Duodenal mucosa (tissue), 2 donors: ENCODE measurements around the gene ALOX5AP.

Experiments used
- H3K27ac ChIP-seq: one replicate; pipeline ENCODE4 v1.7.0; 2013; ENCODE audit warnings: low read depth, low read length
- H3K27me3 ChIP-seq, 2 donors: one replicate each; pipeline ENCODE4 v1.7.0; 2013; ENCODE audit warnings: low read length in 2 of 2, control low read depth in 1 of 2; ENCODE audit not compliant: insufficient read depth in 2 of 2, control insufficient read depth in 1 of 2
- H3K36me3 ChIP-seq, 2 donors: one replicate each; pipeline ENCODE4 v1.7.0; 2013; ENCODE audit warnings: low read length in 2 of 2, control low read depth in 1 of 2; ENCODE audit not compliant: insufficient read depth in 2 of 2, control insufficient read depth in 1 of 2
- H3K4me1 ChIP-seq, 2 donors: one replicate each; pipeline ENCODE4 v1.7.0; 2013; ENCODE audit warnings: low read length in 2 of 2, control low read depth in 1 of 2; ENCODE audit not compliant: insufficient read depth in 2 of 2, control insufficient read depth in 1 of 2
- H3K4me3 ChIP-seq, 2 donors: one replicate each; pipeline ENCODE4 v1.7.0; 2013; ENCODE audit warnings: low read length in 2 of 2, low read depth in 1 of 2
- H3K9ac ChIP-seq, 2 donors: one replicate each; pipeline ENCODE4 v1.7.0; 2013; ENCODE audit warnings: low read length in 2 of 2, low read depth in 1 of 2
- H3K9me3 ChIP-seq, 2 donors: one replicate each; pipeline ENCODE4 v1.7.0; 2013; ENCODE audit warnings: low read length in 2 of 2, control low read depth in 1 of 2; ENCODE audit not compliant: control insufficient read depth in 1 of 2

The ALOX5AP gene

DNA sequence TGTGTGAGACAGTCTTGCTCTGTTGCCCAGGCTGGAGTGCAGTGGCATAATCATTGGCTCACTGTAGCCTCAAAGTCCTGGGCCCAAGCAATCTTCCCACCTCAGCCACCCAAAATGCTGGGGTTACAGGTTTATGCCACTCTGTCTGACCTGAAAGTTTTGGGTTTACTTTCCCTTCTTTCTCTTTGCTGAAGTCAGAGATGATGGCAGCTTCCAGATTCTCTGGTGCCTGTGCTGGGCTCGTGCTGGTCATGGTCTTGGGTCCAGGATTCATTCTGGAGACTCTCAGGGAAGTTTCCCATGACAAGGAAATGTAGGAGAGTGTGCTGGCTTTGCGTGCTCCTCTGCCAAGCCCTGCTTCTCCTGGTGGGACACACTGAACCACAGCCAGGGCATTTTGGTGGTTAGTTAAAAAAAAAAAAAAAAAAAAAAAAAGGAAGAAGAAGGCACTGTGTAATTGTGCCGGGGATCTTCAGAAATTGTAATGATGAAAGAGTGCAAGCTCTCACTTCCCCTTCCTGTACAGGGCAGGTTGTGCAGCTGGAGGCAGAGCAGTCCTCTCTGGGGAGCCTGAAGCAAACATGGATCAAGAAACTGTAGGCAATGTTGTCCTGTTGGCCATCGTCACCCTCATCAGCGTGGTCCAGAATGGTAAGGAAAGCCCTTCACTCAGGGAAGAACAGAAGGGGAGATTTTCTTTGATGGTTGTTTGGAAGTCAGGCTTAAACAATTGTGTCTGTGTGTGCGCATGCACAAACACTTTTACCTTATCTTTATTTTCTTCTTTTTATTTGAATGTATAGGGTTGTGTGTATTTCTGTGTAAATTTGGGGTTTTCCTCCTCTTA, at the start of gene ALOX5AP:
Gene ALOX5AP (plus strand): TSS at position 519 of the 847 bp plus-strand sequence. CDS start 63 bp downstream, at position 582.
- no peaks in the 10 kb centered on the region for H3K9me3 ChIP-seq
- H3K27me3 ChIP-seq = no peaks in the 10 kb centered on the region
- H3K9ac ChIP-seq = peak within 1 kb of the TSS; percentile 4 to 41
- no peak within 1 kb of the TSS for H3K27ac ChIP-seq
- H3K4me1 ChIP-seq = peaks cover 12 to 13% of the 10 kb centered on the region in 2 donors
- H3K36me3 ChIP-seq = no peaks in the 10 kb centered on the region
- peak within 1 kb of the TSS; percentile 31 to 52 for H3K4me3 ChIP-seq

DNA sequence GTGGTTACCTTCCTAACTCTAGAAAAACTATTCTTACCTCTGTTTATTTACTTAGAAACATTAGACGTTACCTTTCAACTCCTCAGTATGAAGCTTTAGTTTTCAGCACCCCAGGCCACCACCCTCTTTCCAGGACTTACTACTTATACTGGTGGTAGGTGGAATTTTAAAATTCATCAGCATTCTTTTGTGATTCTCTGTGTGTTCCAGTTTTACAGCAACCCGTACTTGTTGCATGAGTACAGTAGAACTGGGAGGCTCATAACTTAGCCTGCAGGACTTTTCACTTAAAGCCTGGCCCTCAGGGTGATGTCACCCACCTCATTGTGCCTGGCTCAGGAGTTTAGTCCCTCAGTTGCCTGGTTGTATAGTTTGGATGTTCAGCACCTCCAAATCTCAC, 49.4 kb upstream of the ALOX5AP start:
- Histone ChIP-seq H3K27me3 (no peaks in the 10 kb centered on the region), H3K27ac (no peak overlapping the region), H3K4me1 (peaks cover 4 to 7% of the 10 kb centered on the region in 2 donors), H3K9me3 (no peaks in the 10 kb centered on the region), H3K4me3 (no peak overlapping the region), H3K9ac (no peak overlapping the region), H3K36me3 (no peaks in the 10 kb centered on the region)

DNA sequence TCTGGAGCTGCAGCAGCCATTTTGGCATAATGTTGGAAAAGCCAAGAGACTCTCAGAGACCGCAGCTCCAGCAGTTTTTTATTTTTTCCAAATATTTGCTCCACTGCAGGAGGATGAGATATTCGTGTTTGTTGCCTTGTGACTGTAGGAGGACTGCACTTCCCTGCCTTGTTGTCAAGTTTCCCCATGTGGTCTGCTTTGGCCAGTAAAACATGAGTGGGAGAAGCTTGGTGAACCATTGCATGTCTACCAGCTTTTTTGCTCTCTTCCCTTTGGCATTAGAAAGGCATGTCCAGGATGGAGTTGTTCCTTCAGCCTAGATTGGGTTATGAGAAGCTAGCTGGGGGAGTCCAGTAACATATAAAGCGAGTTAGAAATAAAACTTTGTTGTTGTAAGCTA, 47.7 kb upstream of the ALOX5AP start:
- H3K4me1 ChIP-seq = peaks cover 4 to 7% of the 10 kb centered on the region in 2 donors
- no peaks in the 10 kb centered on the region for H3K27me3 ChIP-seq
- H3K36me3 ChIP-seq = no peaks in the 10 kb centered on the region
- H3K4me3 ChIP-seq = no peak overlapping the region
- no peaks in the 10 kb centered on the region for H3K9me3 ChIP-seq
- no peak overlapping the region for H3K9ac ChIP-seq
- no peak overlapping the region for H3K27ac ChIP-seq

DNA sequence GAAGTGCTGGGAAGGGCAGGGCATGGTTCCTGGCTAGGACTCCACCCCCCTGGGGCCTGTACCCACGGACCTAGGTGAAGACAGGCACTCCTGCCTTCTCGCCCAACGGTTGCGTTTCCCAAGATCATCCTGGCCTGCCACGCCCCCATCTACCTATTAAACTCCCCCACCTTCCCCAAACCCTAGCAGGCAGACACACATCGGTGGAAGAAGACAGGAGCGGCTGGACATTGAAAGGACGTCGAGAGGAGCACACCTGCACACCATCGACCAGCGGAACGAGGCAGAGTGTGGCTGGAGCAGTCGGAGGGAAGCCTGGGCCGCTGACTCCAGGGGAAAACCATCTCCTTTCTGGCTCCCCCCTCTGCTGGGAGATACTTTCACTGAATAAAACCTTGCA, 45.6 kb upstream of the ALOX5AP start:
- H3K27me3 ChIP-seq = no peaks in the 10 kb centered on the region
- H3K9me3 ChIP-seq = no peaks in the 10 kb centered on the region
- H3K4me1 ChIP-seq = peaks cover 4 to 7% of the 10 kb centered on the region in 2 donors
- H3K4me3 ChIP-seq = peak overlapping the region in 1 of 2 donors; percentile 63
- peak overlapping the region in 1 of 2 donors; percentile 38 for H3K9ac ChIP-seq
- no peaks in the 10 kb centered on the region for H3K36me3 ChIP-seq
- no peak overlapping the region for H3K27ac ChIP-seq

DNA sequence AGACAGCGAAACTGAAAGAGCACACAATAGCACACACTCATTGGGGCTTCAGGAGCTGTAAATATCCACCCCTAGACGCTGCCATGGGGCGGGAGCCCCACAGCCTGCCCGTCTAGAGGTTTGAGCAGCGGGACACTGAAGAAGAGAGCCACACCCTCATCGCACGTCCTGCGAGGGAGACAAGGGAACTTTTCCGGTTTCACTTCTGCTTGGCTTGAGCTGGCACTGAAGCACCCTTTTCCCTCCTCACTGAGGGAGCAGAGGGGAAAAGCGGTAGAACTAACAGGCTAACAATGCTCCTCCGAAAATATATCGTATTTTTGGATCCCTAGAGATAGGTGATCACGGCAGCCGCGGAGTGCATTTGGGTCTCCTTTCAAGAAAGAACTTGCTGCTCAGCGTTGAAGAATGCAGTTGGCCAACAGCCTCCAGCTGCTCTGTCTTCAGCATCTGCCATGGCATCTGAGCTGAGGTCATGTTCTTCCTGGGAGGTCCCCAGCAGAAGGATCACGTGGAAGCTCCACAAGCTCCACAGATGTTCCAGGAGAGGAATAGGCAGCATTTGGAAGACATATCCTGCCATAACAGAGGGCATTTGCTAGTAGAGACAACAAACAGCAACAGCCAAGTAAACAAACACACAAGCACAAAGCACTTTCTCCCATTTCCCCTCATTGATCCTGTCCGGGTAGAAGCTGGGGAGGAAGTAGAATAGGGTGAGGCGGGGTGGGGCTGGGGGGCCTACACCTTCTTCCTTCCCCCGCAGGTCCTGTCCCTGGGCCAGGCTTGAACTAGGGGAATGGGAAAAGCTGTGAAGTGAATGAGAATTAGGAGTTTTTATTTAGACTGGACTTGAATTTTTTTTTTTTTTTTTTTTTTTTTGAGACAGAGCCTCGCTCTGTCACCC, 44.8 kb upstream of the ALOX5AP start:
- Histone ChIP-seq H3K4me3 (peak overlapping the region; percentile 63 to 69), H3K4me1 (peaks cover 4 to 7% of the 10 kb centered on the region in 2 donors), H3K27ac (no peak overlapping the region), H3K27me3 (no peaks in the 10 kb centered on the region), H3K9ac (peak overlapping the region; percentile 14 to 38), H3K36me3 (no peaks in the 10 kb centered on the region), H3K9me3 (no peaks in the 10 kb centered on the region)

DNA sequence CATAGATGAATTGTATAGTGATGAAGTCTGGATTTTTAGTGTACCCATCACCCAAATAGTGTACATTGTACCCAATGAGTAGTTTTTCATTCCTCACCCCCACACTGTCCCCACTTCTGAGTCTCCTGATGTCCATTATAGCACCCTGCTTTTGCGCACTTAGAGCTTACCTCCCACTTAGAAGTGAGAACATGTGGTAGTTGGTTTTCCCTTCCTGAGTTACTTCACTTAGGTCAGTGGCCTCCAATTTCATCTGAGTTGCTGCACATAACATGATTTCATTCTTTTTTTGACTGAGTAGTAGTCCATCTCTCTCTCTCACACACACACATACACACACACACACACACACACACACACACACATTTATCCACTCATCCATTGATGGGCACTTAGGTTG, 43.2 kb upstream of the ALOX5AP start:
- Histone ChIP-seq H3K27ac (no peak overlapping the region), H3K4me1 (peaks cover 13 to 15% of the 10 kb centered on the region in 2 donors), H3K36me3 (no peaks in the 10 kb centered on the region), H3K9ac (no peak overlapping the region), H3K9me3 (no peaks in the 10 kb centered on the region), H3K4me3 (no peak overlapping the region), H3K27me3 (no peaks in the 10 kb centered on the region)

DNA sequence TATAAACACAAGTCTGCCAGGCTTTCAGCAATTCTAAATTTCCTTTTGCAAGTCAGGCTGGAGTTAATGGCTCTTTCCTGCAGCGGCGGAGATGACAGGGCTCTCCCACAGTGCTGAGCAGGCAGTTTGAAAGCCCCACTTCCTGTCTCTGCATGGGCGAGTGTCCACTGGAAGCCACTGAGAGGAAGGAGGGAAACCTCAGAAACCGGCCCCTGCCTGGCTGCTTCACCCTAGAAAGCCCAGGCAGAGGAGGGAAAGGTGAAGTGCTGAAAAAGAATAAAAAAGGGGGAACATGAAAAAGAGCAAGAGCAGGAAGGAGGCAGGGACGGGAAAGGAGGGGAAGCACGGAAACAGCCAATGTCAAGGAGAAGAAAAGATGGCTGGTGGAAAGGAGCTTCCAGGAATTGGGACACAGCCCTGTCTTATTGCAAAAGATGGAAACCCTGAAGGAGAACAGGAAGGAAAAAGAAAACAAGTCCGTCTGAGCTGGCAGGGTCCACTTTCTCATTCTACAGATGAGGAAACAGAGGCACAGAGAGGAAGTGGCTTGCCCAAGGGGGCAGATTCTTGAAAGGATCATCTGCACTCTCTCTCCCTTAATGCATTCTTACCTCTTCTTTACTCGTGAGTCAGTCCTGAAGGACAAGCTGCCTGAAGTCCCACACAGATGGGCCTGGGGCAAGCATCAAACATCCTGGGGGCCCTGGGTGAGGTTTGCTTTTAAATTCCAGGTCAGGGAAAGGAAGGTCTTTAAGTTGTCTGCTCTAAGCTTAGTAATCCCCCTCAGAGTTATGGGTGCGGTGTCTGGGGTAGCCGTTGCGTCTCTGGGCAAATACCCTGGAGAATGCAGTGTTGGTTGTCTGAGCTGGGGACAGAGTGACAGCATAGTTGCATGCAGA, 38.8 kb upstream of the ALOX5AP start:
- no peak overlapping the region for H3K27ac ChIP-seq

DNA sequence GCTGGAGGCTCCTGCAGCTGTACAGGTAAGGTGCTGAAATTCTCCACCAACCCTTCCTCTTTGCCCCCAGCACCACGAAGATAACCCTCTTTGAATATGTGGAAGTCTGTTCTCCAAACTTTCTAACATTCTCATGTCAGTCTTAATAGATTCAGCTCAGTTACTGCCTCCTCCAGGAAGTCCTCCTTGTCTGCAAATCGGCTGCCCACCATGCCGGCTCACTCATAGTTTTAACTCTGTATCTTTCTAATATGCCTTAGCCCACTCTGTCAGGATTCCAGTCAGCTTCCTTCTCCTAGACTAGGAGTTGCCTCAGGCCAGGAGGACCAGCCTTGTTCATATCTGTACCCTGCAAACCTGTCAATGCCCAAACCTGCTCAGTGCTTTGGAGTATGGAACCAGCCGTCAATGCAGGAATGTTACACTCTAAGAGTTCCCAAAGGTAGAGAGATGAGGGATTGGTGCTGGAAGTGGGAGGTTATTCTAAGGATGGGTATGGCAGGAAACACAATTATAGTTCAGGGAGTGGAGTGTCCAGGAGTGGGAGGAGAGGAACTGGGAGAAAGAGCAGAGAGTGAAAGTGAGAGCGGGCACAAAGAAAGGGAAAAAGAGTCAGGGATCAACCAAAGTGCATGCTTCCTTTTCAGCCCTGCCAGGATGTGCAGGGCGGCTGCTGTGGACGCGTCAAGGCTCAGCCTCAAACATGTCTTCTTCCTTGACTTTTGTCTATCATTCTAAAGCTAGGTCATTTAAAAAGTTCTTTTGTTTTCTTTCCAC, 38.0 kb upstream of the ALOX5AP start:
- Histone ChIP-seq H3K4me1 (peaks cover 8 to 9% of the 10 kb centered on the region in 2 donors), H3K9me3 (no peaks in the 10 kb centered on the region), H3K9ac (no peak overlapping the region), H3K36me3 (no peaks in the 10 kb centered on the region), H3K27ac (no peak overlapping the region), H3K4me3 (no peak overlapping the region), H3K27me3 (no peaks in the 10 kb centered on the region)

More for the DNA sequence above, 38.8 kb upstream of the ALOX5AP start:
- no peak overlapping the region for H3K9ac ChIP-seq
- no peaks in the 10 kb centered on the region for H3K36me3 ChIP-seq
- peaks cover 8 to 9% of the 10 kb centered on the region in 2 donors for H3K4me1 ChIP-seq
- no peaks in the 10 kb centered on the region for H3K27me3 ChIP-seq
- H3K4me3 ChIP-seq = no peak overlapping the region
- no peaks in the 10 kb centered on the region for H3K9me3 ChIP-seq

DNA sequence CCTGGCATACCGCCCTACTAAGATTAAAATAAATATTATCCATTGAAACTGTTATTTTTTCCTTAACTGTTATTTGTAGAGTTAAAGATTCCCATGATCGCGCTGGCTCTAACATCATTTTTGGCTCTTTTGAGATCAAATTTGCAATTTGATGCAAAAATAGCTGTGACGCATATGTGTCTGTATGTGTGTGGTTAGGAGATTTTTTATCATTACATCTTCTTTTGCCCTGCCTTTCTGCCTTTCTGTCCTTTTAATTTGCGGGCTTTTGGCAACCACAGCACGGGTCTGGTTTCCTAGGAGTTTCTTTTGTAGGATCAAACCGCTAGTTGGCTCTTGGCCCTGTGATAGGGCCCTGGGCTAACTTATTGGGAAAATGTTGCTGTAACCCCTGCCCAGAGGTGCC, 37.3 kb upstream of the ALOX5AP start:
- no peaks in the 10 kb centered on the region for H3K9me3 ChIP-seq
- no peak overlapping the region for H3K4me3 ChIP-seq
- no peak overlapping the region for H3K27ac ChIP-seq
- no peaks in the 10 kb centered on the region for H3K27me3 ChIP-seq
- H3K9ac ChIP-seq = no peak overlapping the region
- H3K36me3 ChIP-seq = no peaks in the 10 kb centered on the region
- peaks cover 8 to 9% of the 10 kb centered on the region in 2 donors for H3K4me1 ChIP-seq
